ENCODE data around the gene VWA5A. TPM values are rescaled to one million over a fixed set of nuclear protein-coding genes. Genes with fewer than 3 reads are reported as not detected.
A peak's percentile ranks its signal among the peaks of the same experiment; 100 is the strongest.
"Not testable (repeated sequence)": the region's sequence is repeated elsewhere in the genome, so short reads cannot be mapped to it uniquely, and the experiment has no call there.

Gene VWA5A
- total RNA-seq, 1 experiment from 2014 or later, result 1.4 TPM

- no peak for DNase-seq (ENCODE audit: low read depth)
Observed at GRCh38 chr11:124168796-124169195, 53.5 kb downstream of the VWA5A start.

- DNase-seq (ENCODE audit: low read depth), result not testable (repeated sequence)
Observed at GRCh38 chr11:124170315-124170714, 55.1 kb downstream of the VWA5A start.

GRCh38 chr11:124170801-124171586 is 55.7 kb downstream of the VWA5A start:
- no peak for DNase-seq (ENCODE audit: low read depth)

- DNase-seq (ENCODE audit: low read depth), result no peak
Observed at GRCh38 chr11:124172101-124172500, 56.9 kb downstream of the VWA5A start.

GRCh38 chr11:124172599-124172998 is 57.3 kb downstream of the VWA5A start:
- DNase-seq (ENCODE audit: low read depth), result no peak

DNA sequence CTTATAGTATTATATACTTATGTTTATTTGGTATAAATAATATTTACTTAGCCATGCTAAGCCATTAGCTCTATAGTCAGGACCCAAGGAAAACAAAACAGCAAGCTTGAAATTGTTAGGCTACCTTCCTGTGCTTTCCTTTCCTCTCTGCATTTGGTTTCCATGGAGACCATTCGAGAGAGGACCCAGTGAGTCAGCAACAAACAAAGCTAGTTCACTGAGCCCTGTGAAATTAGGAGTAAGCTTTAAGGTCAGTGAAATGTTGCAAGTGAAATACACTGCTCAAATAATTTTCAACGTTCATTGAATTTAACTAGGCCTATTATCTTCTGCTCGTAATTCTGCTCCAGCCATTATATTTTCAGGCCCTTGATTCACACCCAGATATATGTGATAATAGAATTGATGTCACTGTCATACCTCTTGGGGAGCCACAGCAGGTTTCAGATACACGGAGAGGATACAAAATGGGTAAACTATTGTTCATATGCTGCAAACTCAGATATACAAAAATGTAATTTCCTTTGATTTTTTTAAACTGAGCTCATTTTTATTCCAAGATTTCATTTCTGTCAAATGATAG is 58.8 kb downstream of the VWA5A start:
- DNase-seq (ENCODE audit: low read depth), result peak; percentile 73

DNA sequence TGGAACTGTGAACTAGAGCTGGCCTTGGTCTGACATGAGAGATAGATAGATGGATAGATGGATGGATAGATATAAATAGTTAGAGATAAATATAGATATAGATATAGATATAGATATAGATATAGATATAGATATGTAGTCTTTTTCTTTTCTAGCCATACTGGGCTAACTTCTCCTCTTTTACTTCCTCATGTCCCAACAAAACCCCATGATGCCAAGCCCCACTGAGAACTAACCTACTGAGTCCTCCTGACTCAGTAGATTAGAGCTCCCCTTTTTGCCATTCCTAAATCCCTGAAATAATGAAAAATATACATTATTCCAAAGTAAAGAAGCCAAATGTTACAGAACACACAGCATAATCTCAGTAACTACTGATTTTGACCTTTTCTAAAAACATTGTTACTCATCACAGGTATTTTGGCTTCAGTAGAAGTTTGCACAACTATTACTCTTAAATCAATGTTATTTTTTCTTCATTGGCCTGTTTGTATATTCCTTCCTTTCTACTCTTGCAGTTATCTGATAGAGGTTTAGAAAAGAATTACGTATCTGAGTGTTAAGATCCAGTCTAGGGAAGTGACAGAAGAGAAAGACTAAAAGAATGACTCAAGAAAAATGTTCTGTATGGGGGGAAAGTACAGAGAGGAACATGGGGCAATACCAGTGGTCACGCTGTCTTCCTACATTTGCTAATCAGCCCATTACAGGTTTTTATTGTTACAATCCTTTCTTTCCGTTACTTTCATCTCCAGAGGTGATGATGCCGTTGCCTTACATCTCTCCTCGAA is 61.9 kb downstream of the VWA5A start:
- no peak for DNase-seq (ENCODE audit: low read depth)

DNA sequence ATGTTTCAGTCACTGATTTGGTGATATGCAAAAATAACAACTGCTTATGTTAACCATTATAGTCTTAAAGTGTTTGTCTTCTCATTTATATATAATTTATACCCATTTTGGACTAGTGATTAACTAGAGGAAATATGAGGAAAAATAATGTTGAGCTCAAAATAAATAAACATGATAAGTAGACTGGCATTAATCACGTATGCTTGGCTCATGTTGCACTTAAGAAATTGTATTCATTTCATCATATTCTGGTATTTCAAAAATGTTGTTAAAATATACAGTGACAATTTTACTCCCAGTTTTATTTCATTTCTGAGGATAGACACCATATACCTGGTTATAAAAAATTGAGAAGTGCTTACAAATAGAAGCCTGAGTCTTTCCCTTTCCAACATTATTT is 64.1 kb downstream of the VWA5A start:
- no peak for DNase-seq (ENCODE audit: low read depth)

DNA sequence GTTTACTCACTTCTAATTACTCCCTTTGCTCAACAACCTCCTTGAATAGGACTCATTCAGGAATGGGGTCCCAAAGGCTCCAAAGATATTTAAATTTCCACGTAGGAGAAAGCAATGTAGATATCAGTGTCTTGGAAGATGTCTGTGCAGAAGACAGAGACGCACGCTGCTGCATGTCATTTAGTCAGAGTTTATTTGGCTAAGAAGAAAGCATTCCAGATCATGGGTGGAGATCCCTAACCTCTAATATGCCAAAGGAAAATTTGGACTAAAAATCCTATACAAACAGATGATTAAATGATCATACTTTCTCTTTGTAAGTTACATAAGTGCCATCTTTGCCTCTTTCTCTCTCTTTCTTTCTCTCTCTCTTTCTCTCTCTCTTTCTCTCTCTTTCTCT is 67.8 kb downstream of the VWA5A start, which contains the start of gene OR10D3:
Gene OR10D3 (plus strand): TSS at position 278 of the 400 bp plus-strand sequence. CDS start 1,925 bp downstream, outside the sequence.
- no peak for DNase-seq (ENCODE audit: low read depth)

DNA sequence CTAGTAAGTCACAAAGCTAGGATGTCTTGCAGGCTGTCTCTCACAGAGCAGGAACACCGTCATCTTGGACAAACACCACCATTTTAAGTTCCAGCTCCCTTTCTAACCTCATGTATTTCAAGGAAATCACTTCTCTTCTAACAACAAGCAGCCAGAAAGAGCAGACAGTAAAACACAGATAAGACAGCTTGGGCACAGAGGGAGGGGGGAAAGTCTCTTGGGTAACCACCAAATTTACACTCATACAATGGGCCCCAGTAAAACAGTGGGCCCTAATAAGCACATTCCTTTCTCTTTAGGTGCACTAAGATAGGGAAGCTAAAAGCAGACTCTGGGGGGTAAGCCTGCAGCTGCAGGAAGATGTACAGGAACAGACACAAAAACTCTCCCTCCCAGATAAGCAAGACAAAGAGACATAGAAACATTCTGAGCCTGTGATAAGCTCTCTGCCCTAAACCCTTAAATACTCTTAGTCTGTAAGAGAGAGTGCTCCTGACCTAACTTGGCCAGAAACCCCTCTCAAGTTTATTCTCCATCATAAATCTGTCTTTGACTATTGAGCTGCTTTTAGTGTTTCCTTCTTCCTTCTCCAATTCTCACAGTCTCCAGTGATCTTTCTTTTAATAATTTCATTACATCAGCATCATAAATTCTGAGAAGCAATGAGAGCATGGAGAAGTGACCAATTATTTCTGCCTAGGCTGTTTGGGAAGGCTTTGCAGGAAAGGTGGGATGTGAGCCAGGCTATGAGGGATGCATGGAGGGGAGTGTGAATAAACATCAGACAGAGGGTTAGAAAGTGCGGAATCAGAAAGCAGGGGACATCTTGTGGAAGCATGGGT is 75.3 kb downstream of the VWA5A start:
- no peak for DNase-seq (ENCODE audit: low read depth)

GRCh38 chr11:124193221-124194010 is 78.2 kb downstream of the VWA5A start:
- DNase-seq (ENCODE audit: low read depth), result no peak

GRCh38 chr11:124194293-124195188 is 79.3 kb downstream of the VWA5A start:
- no peak for DNase-seq (ENCODE audit: low read depth)

- peak; percentile 53 for DNase-seq (ENCODE audit: low read depth)
Observed at GRCh38 chr11:124195189-124195734, 80.0 kb downstream of the VWA5A start.

Other genes starting within 250 kb of the VWA5A start
- not detected in 2 replicates for gene TMEM225, start 229.8 kb upstream of the VWA5A start, total RNA-seq (2014; rRNA removed; shearing (Covaris generic))
- gene OR8D4, start 213.3 kb upstream of the VWA5A start, total RNA-seq (2014; rRNA removed; shearing (Covaris generic)), result not detected in 2 replicates
- gene OR4D5, start 175.8 kb upstream of the VWA5A start, total RNA-seq (2014; rRNA removed; shearing (Covaris generic)), result not detected in 2 replicates
- gene OR6T1, start 171.6 kb upstream of the VWA5A start, total RNA-seq (2014; rRNA removed; shearing (Covaris generic)), result not detected in 2 replicates
- gene OR10S1, start 137.7 kb upstream of the VWA5A start, total RNA-seq (2014; rRNA removed; shearing (Covaris generic)), result not detected in 2 replicates
- gene OR10G6, start 120.3 kb upstream of the VWA5A start, total RNA-seq (2014; rRNA removed; shearing (Covaris generic)), result not detected in 2 replicates
- not detected in 2 replicates for gene OR10G4, start 102.5 kb upstream of the VWA5A start, total RNA-seq (2014; rRNA removed; shearing (Covaris generic))
- not detected in 2 replicates for gene OR10G9, start 92.4 kb upstream of the VWA5A start, total RNA-seq (2014; rRNA removed; shearing (Covaris generic))
- gene OR10G8, start 88.7 kb upstream of the VWA5A start, total RNA-seq (2014; rRNA removed; shearing (Covaris generic)), result not detected in 2 replicates
- gene OR10G7, start 74.1 kb upstream of the VWA5A start, total RNA-seq (2014; rRNA removed; shearing (Covaris generic)), result not detected in 2 replicates
- not detected in 2 replicates for gene OR10D3, start 67.9 kb downstream of the VWA5A start, total RNA-seq (2014; rRNA removed; shearing (Covaris generic))
- not detected in 2 replicates for gene OR8G1, start 125.6 kb downstream of the VWA5A start, total RNA-seq (2014; rRNA removed; shearing (Covaris generic))
- gene OR8G5, start 140.9 kb downstream of the VWA5A start, total RNA-seq (2014; rRNA removed; shearing (Covaris generic)), result not detected in 2 replicates
- gene OR8D1, start 198.5 kb downstream of the VWA5A start, total RNA-seq (2014; rRNA removed; shearing (Covaris generic)), result not detected in 2 replicates
- gene OR8D2, start 204.7 kb downstream of the VWA5A start, total RNA-seq (2014; rRNA removed; shearing (Covaris generic)), result not detected in 2 replicates